Right atrium auricular region (tissue), 2 donors: ENCODE results near the gene DNAAF8. TPM values are rescaled to one million over a fixed set of nuclear protein-coding genes. Genes with fewer than 3 reads are reported as not detected.
A peak's percentile ranks its signal among the peaks of the same experiment; 100 is the strongest.

ENCODE experiments used
- DNase-seq: peaks from one replicate; pipeline ENCODE4 v3.0.0-alpha.2; 2019; ENCODE audit warnings: low spot score
- H3K27ac ChIP-seq, 2 donors: fragments of 200-600 bp; sonication (generic); 1 replicate in 1 of 2; 2 replicates in 1 of 2; pipeline ENCODE4 v1.5.1; 2016 to 2019
- H3K27me3 ChIP-seq, 2 donors: fragments of 200-600 bp; sonication (generic); one replicate each; pipeline versions ENCODE4 v1.5.1 to v1.6.0; 2017 to 2019
- H3K36me3 ChIP-seq: fragments of 200-600 bp; sonication (generic); one replicate; pipeline ENCODE4 v1.5.1; 2016
- H3K4me1 ChIP-seq, 2 donors: fragments of 200-600 bp; sonication (generic); one replicate each; pipeline versions ENCODE4 v1.5.1 to v1.6.0; 2017 to 2019
- H3K4me3 ChIP-seq, 2 donors: fragments of 200-600 bp; sonication (generic); 1 replicate in 1 of 2; 2 replicates in 1 of 2; pipeline ENCODE4 v1.5.1; 2017 to 2019; ENCODE audit warnings: mild to moderate bottlenecking in 1 of 2, moderate library complexity in 1 of 2
- H3K9me3 ChIP-seq, 2 donors: fragments of 200-600 bp; sonication (generic); one replicate each; pipeline ENCODE4 v1.5.1; 2019
- total RNA-seq, 2 donors: library from RNA; depleted of rRNA; stranded (reverse); fragments of >200 nt; gene quantifications; one replicate each; pipeline ENCODE4 v1.1.0, GENCODE V29; 2016
- TF ChIP-seq, protein P1 (sequence below), 2 donors: fragments of 200-600 bp; sonication (generic); IDR thresholded peaks; one replicate each; pipeline ENCODE4 v1.5.1; 2019; ENCODE audit warnings: antibody characterized with exemption in 2 of 2

DNAAF8 gene
- total RNA-seq, 2 donors from 2014 or later, result 0.39 to 0.44 TPM

- TF ChIP-seq, protein P1, sequence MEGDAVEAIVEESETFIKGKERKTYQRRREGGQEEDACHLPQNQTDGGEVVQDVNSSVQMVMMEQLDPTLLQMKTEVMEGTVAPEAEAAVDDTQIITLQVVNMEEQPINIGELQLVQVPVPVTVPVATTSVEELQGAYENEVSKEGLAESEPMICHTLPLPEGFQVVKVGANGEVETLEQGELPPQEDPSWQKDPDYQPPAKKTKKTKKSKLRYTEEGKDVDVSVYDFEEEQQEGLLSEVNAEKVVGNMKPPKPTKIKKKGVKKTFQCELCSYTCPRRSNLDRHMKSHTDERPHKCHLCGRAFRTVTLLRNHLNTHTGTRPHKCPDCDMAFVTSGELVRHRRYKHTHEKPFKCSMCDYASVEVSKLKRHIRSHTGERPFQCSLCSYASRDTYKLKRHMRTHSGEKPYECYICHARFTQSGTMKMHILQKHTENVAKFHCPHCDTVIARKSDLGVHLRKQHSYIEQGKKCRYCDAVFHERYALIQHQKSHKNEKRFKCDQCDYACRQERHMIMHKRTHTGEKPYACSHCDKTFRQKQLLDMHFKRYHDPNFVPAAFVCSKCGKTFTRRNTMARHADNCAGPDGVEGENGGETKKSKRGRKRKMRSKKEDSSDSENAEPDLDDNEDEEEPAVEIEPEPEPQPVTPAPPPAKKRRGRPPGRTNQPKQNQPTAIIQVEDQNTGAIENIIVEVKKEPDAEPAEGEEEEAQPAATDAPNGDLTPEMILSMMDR (IDR thresholded peaks at IDR 0.05), result no peak
- no peaks in the 10 kb centered on the region for H3K9me3 ChIP-seq
- peaks cover 0 to 31% of the 10 kb centered on the region in 2 donors for H3K4me1 ChIP-seq
Observed at GRCh38 chr16:4765511-4766474, 31.5 kb downstream of the DNAAF8 start.

DNA sequence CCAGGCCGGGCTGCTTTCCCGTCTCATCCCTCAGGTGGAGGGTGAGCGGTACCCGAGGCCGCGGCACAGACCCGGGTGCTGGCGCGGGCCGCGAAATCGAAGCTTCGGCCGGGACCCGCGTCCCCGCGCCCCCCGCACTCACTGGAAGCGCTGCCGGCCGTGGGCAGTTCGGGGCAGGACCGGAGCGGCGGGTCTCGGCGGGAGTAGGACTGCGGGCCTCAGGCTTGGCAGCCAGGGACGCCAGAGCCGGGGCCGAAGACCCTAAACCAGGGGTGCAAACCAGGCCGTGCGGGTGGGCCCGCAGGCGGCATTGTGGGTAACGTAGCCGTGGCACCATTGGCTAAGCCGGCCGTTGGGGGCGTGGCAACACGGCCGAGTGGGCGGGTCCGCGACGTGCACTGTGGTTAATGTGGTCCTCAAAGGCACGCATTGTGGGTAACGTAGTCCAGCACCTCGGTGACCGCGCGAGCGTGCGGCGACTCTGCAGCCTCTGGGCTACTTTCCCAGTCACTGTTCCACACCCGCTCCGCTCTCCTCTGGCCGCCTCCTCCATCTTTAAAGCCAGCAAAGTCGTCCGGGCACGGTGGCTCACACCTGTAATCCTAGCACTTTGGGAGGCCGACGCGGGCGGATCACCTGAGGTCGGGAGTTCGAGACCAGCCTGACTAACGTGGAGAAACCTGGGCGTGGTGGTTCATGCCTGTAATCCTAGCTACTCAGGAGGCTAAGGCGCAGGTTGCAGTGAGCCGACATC, 32.7 kb downstream of the DNAAF8 start, which contains the start of gene ZNF500:
ZNF500 (minus strand) TSS at position 288 of the 754 bp plus-strand sequence. CDS start 1,184 bp downstream, outside the sequence.
- DNase-seq, result peak; percentile 99
- TF ChIP-seq, protein P1 (IDR thresholded peaks at IDR 0.05), result no peak
- Histone ChIP-seq H3K27ac (peak within 1 kb of the TSS; percentile 74 to 86), H3K27me3 (no peaks in the 10 kb centered on the region), H3K4me3 (peak within 1 kb of the TSS; percentile 88 to 100), H3K9me3 (no peaks in the 10 kb centered on the region), H3K36me3 (peaks cover 18% of the 10 kb centered on the region), H3K4me1 (peaks cover 0 to 31% of the 10 kb centered on the region in 2 donors)

More at GRCh38 chr16:4765511-4766474, 31.5 kb downstream of the DNAAF8 start:
- DNase-seq, result no peak
- Histone ChIP-seq H3K4me3 (peak overlapping the region; percentile 88 to 100), H3K27ac (peak overlapping the region in 1 of 2 donors; percentile 86), H3K36me3 (peaks cover 27% of the 10 kb centered on the region), H3K27me3 (no peaks in the 10 kb centered on the region)

GRCh38 chr16:4767872-4768548, 33.7 kb downstream of the DNAAF8 start:
- Histone ChIP-seq H3K27ac (peak overlapping the region; percentile 74 to 86), H3K27me3 (no peaks in the 10 kb centered on the region), H3K4me1 (peaks cover 0 to 31% of the 10 kb centered on the region in 2 donors), H3K36me3 (peaks cover 11% of the 10 kb centered on the region), H3K4me3 (peak overlapping the region; percentile 44 to 100), H3K9me3 (no peaks in the 10 kb centered on the region)
- TF ChIP-seq, protein P1 (IDR thresholded peaks at IDR 0.05), result no peak
- DNase-seq, result no peak

GRCh38 chr16:4768549-4769305, 34.4 kb downstream of the DNAAF8 start:
- Histone ChIP-seq H3K4me1 (peaks cover 0 to 31% of the 10 kb centered on the region in 2 donors), H3K36me3 (peaks cover 7% of the 10 kb centered on the region), H3K27me3 (no peaks in the 10 kb centered on the region), H3K27ac (peak overlapping the region; percentile 74 to 86), H3K9me3 (no peaks in the 10 kb centered on the region), H3K4me3 (peak overlapping the region; percentile 44 to 100)
- TF ChIP-seq, protein P1 (IDR thresholded peaks at IDR 0.05), result no peak
- DNase-seq, result peak; percentile 98

- DNase-seq, result no peak
- Histone ChIP-seq H3K9me3 (no peaks in the 10 kb centered on the region), H3K27me3 (no peaks in the 10 kb centered on the region), H3K4me3 (peak overlapping the region in 1 of 2 donors; percentile 100), H3K27ac (peak overlapping the region in 1 of 2 donors; percentile 74), H3K36me3 (peaks cover 2% of the 10 kb centered on the region), H3K4me1 (peaks cover 0 to 31% of the 10 kb centered on the region in 2 donors)
- TF ChIP-seq, protein P1 (IDR thresholded peaks at IDR 0.05), result no peak
Observed at GRCh38 chr16:4769306-4769638, 34.9 kb downstream of the DNAAF8 start.
